H1 (cell line): ENCODE measurements around the gene SMYD1. TPM values are rescaled to one million over a fixed set of nuclear protein-coding genes. Genes with fewer than 3 reads are reported as not detected.

Experiments used
- CTCF ChIA-PET: fragments of 300-600 bp; sonication (Branson Sonifier 250); formaldehyde crosslinking; loops from one replicate; lab custom pipeline; 2021; ENCODE audit not compliant: partially characterized antibody; lab: Charles Lee
- POLR2A ChIA-PET: fragments of 300-600 bp; sonication (Branson Sonifier 250); formaldehyde crosslinking; loops from one replicate; lab custom pipeline; 2021; ENCODE audit warnings: inconsistent platforms; ENCODE audit not compliant: partially characterized antibody; lab: Charles Lee
- DNase-seq, 2 experiments: peaks; one replicate each; pipeline versions ENCODE4 v3.0.0 to v3.0.0-alpha.2; 2010 to 2022; ENCODE audit warnings: low spot score in 2 of 2, low read depth in 1 of 2, mixed read lengths in 1 of 2
- FAIRE-seq: peaks from 2 replicates; lab custom pipeline; 2011; peaks lifted over from hg19 to GRCh38; lab: Jason Lieb, UNC
- H2AFZ ChIP-seq: 2 replicates; pipeline ENCODE4 v1.8.1; 2012; ENCODE audit warnings: low read length, inconsistent platforms
- H2AK5ac ChIP-seq: 2 replicates; pipeline ENCODE4 v1.6.1; 2013; ENCODE audit warnings: low read depth, low read length
- H2BK120ac ChIP-seq: replicated peaks from 2 replicates; pipeline ENCODE3; 2013; ENCODE audit warnings: low read depth, low read length, inconsistent platforms
- H2BK12ac ChIP-seq: 2 replicates; pipeline ENCODE4 v1.6.1; 2013; ENCODE audit warnings: low read depth, low read length
- H2BK15ac ChIP-seq: 2 replicates; pipeline ENCODE4 v1.6.1; 2013; ENCODE audit warnings: low read length
- H2BK20ac ChIP-seq: 2 replicates; pipeline ENCODE4 v1.6.1; 2013; ENCODE audit warnings: low read length
- H2BK5ac ChIP-seq: 2 replicates; pipeline ENCODE4 v1.6.1; 2013; ENCODE audit warnings: low read depth, low read length
- H3K14ac ChIP-seq: 2 replicates; pipeline ENCODE4 v1.6.1; 2013; ENCODE audit warnings: inconsistent platforms; ENCODE audit not compliant: insufficient read length
- H3K18ac ChIP-seq: 2 replicates; pipeline ENCODE4 v1.6.1; 2013; ENCODE audit warnings: low read length; ENCODE audit errors: extremely low read depth
- H3K23ac ChIP-seq: 2 replicates; pipeline ENCODE4 v1.6.1; 2013; ENCODE audit warnings: inconsistent platforms; ENCODE audit not compliant: insufficient read length
- H3K23me2 ChIP-seq: 2 replicates; pipeline ENCODE4 v1.6.1; 2013; ENCODE audit warnings: low read depth, low read length
- H3K27ac ChIP-seq: 2 replicates; pipeline ENCODE4 v1.6.1; 2011; ENCODE audit warnings: low read depth, low read length, inconsistent platforms
- H3K27me3 ChIP-seq, 4 experiments: replicated peaks in 1 of 4; 1 replicate in 1 of 4; 2 replicates in 3 of 4; pipeline versions ENCODE4 v1.6.1 to v1.8.1; 2011 to 2013; ENCODE audit warnings: low read length in 3 of 4, mild to moderate bottlenecking in 3 of 4, inconsistent platforms in 2 of 4, mixed read lengths in 2 of 4, moderate library complexity in 1 of 4; ENCODE audit not compliant: control insufficient read depth in 3 of 4, insufficient read depth in 3 of 4; ENCODE audit errors: extremely low read depth in 1 of 4
- H3K36me3 ChIP-seq, 4 experiments: 2 replicates each; pipeline versions ENCODE4 v1.6.1 to v1.8.1; 2011 to 2013; ENCODE audit warnings: mild to moderate bottlenecking in 4 of 4, low read length in 3 of 4, moderate library complexity in 2 of 4, control low read depth in 1 of 4, inconsistent platforms in 1 of 4; ENCODE audit not compliant: insufficient read depth in 4 of 4, control insufficient read depth in 2 of 4
- H3K4ac ChIP-seq: replicated peaks from 2 replicates; pipeline ENCODE3; 2013; ENCODE audit warnings: low read length, low read depth, mixed read lengths, inconsistent platforms; ENCODE audit not compliant: insufficient read length
- H3K4me1 ChIP-seq, 4 experiments: replicated peaks in 1 of 4; 1 replicate in 1 of 4; 2 replicates in 3 of 4; pipeline versions ENCODE4 v1.6.1 to v1.8.1; 2011 to 2013; ENCODE audit warnings: low read length in 3 of 4, inconsistent platforms in 2 of 4, mixed read lengths in 1 of 4; ENCODE audit not compliant: insufficient read depth in 4 of 4, control insufficient read depth in 3 of 4
- H3K4me2 ChIP-seq, 2 experiments: 2 replicates each; pipeline versions ENCODE4 v1.6.1 to v1.8.1; 2011 to 2013; ENCODE audit warnings: low read depth in 2 of 2, low read length in 2 of 2, control low read depth in 1 of 2, inconsistent platforms in 1 of 2, mild to moderate bottlenecking in 1 of 2; ENCODE audit not compliant: insufficient read depth in 1 of 2
- H3K4me3 ChIP-seq, 4 experiments: fragments of 200-600, 300-600 bp in 1 of 4; sonication (generic), shearing (Covaris generic), sonication (Bioruptor Twin) in 1 of 4; 2 replicates each; pipeline versions ENCODE4 v1.5.1 to v1.8.1; 2011 to 2016; ENCODE audit warnings: low read length in 4 of 4, low read depth in 3 of 4, control low read depth in 2 of 4, inconsistent platforms in 2 of 4, mild to moderate bottlenecking in 2 of 4, mixed read lengths in 1 of 4, moderate library complexity in 1 of 4; ENCODE audit not compliant: insufficient read depth in 2 of 4; ENCODE audit errors: extremely low read depth in 1 of 4
- H3K56ac ChIP-seq: replicated peaks from 2 replicates; pipeline ENCODE3; 2013; ENCODE audit warnings: low read depth, mild to moderate bottlenecking, mixed read lengths, low read length, inconsistent platforms; ENCODE audit not compliant: insufficient read length
- H3K79me1 ChIP-seq: 2 replicates; pipeline ENCODE4 v1.6.1; 2013; ENCODE audit warnings: low read depth, low read length, control low read depth
- H3K79me2 ChIP-seq, 2 experiments: 2 replicates each; pipeline versions ENCODE4 v1.6.1 to v1.8.1; 2012 to 2013; ENCODE audit warnings: low read length in 2 of 2, mild to moderate bottlenecking in 2 of 2, inconsistent platforms in 1 of 2; ENCODE audit not compliant: insufficient read depth in 2 of 2, control insufficient read depth in 1 of 2
- H3K9ac ChIP-seq, 4 experiments: replicated peaks in 1 of 4; 1 replicate in 1 of 4; 2 replicates in 3 of 4; pipeline versions ENCODE4 v1.6.1 to v1.8.1; 2011 to 2013; ENCODE audit warnings: low read depth in 3 of 4, low read length in 3 of 4, control low read depth in 2 of 4, mild to moderate bottlenecking in 2 of 4, moderate library complexity in 2 of 4, inconsistent platforms in 1 of 4; ENCODE audit errors: extremely low read depth in 1 of 4
- H3K9me3 ChIP-seq, 2 experiments: 2 replicates each; pipeline versions ENCODE4 v1.6.1 to v1.8.1; 2012 to 2013; ENCODE audit warnings: mild to moderate bottlenecking in 2 of 2, moderate library complexity in 2 of 2, control low read depth in 1 of 2, inconsistent platforms in 1 of 2, low read depth in 1 of 2, low read length in 1 of 2, mixed read lengths in 1 of 2; ENCODE audit not compliant: insufficient read depth in 2 of 2
- H4K20me1 ChIP-seq, 2 experiments: replicated peaks in 1 of 2; 2 replicates each; pipeline versions ENCODE3 to v1.8.1; 2011 to 2013; ENCODE audit warnings: inconsistent platforms in 2 of 2, low read length in 2 of 2, mild to moderate bottlenecking in 1 of 2; ENCODE audit not compliant: insufficient read depth in 2 of 2, control insufficient read depth in 1 of 2
- H4K5ac ChIP-seq: 2 replicates; pipeline ENCODE4 v1.6.1; 2013; ENCODE audit warnings: low read length, low read depth, mixed read lengths, inconsistent platforms; ENCODE audit not compliant: insufficient read length
- H4K8ac ChIP-seq: 2 replicates; pipeline ENCODE4 v1.8.0; 2013; ENCODE audit warnings: mild to moderate bottlenecking, moderate library complexity, low read length, inconsistent platforms; ENCODE audit not compliant: insufficient read depth; ENCODE audit errors: extremely low read depth
- H4K91ac ChIP-seq: replicated peaks from 2 replicates; pipeline ENCODE3; 2013; ENCODE audit warnings: low read length, mixed read lengths, inconsistent platforms; ENCODE audit not compliant: insufficient read length
- WGBS, 2 experiments: shearing (Covaris generic) in 1 of 2; methylation state at CpG; one replicate each; pipeline versions ENCODE4 v1.1.6 to v1.1.7; 2013 to 2015; ENCODE audit warnings: low lambda C conversion rate in 2 of 2, mixed read lengths in 2 of 2, inconsistent platforms in 1 of 2, low coverage in 1 of 2, missing lambda C conversion rate in 1 of 2; ENCODE audit not compliant: insufficient replicate concordance in 2 of 2, insufficient coverage in 1 of 2, insufficient read length in 1 of 2; ENCODE audit errors: extremely low coverage in 1 of 2, missing lambda C conversion rate in 1 of 2; 5-methylcytosine and 5-hydroxymethylcytosine counted together
- polyA plus RNA-seq, 7 experiments: library from polyadenylated mRNA; depleted of rRNA in 3 of 7; stranded (reverse) in 5 of 7; unstranded in 2 of 7; fragments of >200 nt in 5 of 7; fragments of 200-250 nt in 2 of 7; gene quantifications; 1 replicate in 5 of 7; 2 replicates in 1 of 7; 4 replicates in 1 of 7; pipeline versions ENCODE4 v1.2.1 to v1.2.3, GENCODE V29; 2011 to 2013; ENCODE audit warnings: missing spikeins in 2 of 7, mixed read lengths in 2 of 7
- total RNA-seq: library from RNA; stranded (reverse); fragmentation: NEBNext Ultra II Directional; extraction: Animal tissue kit (Norgen Biotek cat#: 25700); gene quantifications from 2 replicates; pipeline ENCODE4 v1.2.1, GENCODE V29; 2021

The SMYD1 gene
- total and polyA plus RNA-seq, 2 of the 8 experiments (the other 6 are each of a cell fraction or from before 2014, with no cell fraction given): 0.06 TPM; not detected in 1

- no peak overlapping the region for H4K8ac ChIP-seq
- no peak overlapping the region for H2BK20ac ChIP-seq
- H3K4ac ChIP-seq: no peak overlapping the region
- no peak overlapping the region for H3K27ac ChIP-seq
- ChIA-PET CTCF (interaction anchor here (0.7 to 2.6 kb wide), 5 partner anchors 10 to 65 kb away, joined by 3 to 8 read pairs (median 5); no protein-coding TSS in a partner anchor), POLR2A (interaction anchor here (0.8 kb wide), 1 partner anchor 19 kb away, joined by 3 read pairs; no protein-coding TSS in a partner anchor)
- H2BK5ac ChIP-seq: no peak overlapping the region
- DNase-seq (no peak), FAIRE-seq (no peak)
- no peak overlapping the region for H2BK120ac ChIP-seq
- no peak overlapping the region for H4K91ac ChIP-seq
- no peak overlapping the region for H3K4me2 ChIP-seq
- 88% methylated on average over 11 of the region's 11 CpGs; no CpG with 5 or more reads in 1 of the 2 experiments for WGBS, 2 experiments
- H3K14ac ChIP-seq: no peak overlapping the region
- H3K56ac ChIP-seq: no peak overlapping the region
- H3K9ac ChIP-seq: no peak overlapping the region
- no peaks in the 10 kb centered on the region for H4K20me1 ChIP-seq
- H3K23ac ChIP-seq: no peak overlapping the region
- no peak overlapping the region for H3K18ac ChIP-seq
- H2BK12ac ChIP-seq: no peak overlapping the region
- H4K5ac ChIP-seq: no peak overlapping the region
- H3K4me3 ChIP-seq: no peak overlapping the region
- H3K23me2 ChIP-seq: no peaks in the 10 kb centered on the region; the same call in 1 of the 2 replicates
- H3K36me3 ChIP-seq: no peaks in the 10 kb centered on the region
- H2AK5ac ChIP-seq: no peak overlapping the region
- no peaks in the 10 kb centered on the region for H3K4me1 ChIP-seq
- no peaks in the 10 kb centered on the region for H3K9me3 ChIP-seq
- H3K79me1 ChIP-seq: no peaks in the 10 kb centered on the region; the same call in 1 of the 2 replicates
- H3K27me3 ChIP-seq: no peaks in the 10 kb centered on the region
- no peak overlapping the region for H2BK15ac ChIP-seq
- no peaks in the 10 kb centered on the region for H3K79me2 ChIP-seq
- H2AFZ ChIP-seq: no peak overlapping the region
Measured at GRCh38 chr2:88125924-88126771, 58.5 kb downstream of the SMYD1 start.
